ENCODE measurements around the gene ASB18.

ASB18 gene

DNA sequence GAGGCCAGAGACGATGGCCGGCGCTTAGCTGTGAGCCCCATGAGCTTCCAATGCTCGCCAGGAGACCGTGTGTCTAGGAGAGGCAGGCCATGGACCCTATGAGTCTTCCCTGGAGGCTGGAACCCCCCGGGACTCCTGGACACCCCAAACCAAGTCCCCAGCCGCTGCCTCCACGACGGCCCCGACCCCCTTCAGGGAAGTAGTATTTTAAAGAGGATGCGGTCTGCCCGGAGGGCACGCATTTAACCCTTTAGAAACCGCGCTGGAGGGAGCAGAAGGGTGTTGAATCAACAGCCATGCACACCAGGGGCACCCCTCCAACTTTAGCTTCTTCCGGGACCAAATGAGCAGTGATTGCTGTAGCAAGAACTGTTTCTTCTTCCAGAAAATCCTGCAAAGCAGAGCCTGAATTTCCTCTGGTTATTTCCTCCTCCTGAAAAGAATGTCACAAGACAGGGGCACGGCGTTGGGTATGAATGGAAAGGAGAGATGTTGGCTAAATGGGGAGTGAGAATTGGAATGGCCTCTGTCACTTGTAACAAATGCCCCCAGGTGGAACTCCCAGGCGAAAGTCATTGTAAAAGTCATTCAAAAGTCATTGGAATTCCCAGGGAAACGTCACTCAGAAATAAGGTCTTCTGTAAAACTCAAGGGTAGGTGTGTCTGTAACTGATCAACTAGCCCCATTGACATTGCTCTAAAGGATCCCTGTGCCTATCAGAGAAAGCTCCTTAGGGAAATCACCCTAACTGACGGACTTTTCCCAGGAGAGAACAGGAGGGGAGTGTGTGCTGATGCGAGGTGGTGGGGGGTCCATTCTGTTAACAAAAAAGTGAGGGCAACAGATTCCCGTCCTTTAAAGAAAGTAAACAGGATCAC is 90.2 kb downstream of the ASB18 start:
- H3K9ac ChIP-seq (ENCODE audit: low read length in 2 of 2) = no peak overlapping the region
- H3K27ac ChIP-seq (ENCODE audit: low read length) = no peak overlapping the region
- H3K27me3 ChIP-seq (ENCODE audit: control insufficient read depth in 1 of 2, insufficient read depth in 2 of 2, low read length in 2 of 2) = peaks cover 81 to 97% of the 10 kb centered on the region in 2 donors
- peaks cover 19% of the 10 kb centered on the region for H3K4me1 ChIP-seq (ENCODE audit: control insufficient read depth, insufficient read depth, low read length)
- H3K36me3 ChIP-seq (ENCODE audit: control insufficient read depth in 2 of 2, insufficient read depth in 2 of 2, low read length in 2 of 2) = no peaks in the 10 kb centered on the region
- H3K4me3 ChIP-seq (ENCODE audit: low read length in 2 of 2) = no peak overlapping the region
- H3K9me3 ChIP-seq (ENCODE audit: control insufficient read depth in 2 of 2, low read length in 2 of 2) = no peaks in the 10 kb centered on the region

DNA sequence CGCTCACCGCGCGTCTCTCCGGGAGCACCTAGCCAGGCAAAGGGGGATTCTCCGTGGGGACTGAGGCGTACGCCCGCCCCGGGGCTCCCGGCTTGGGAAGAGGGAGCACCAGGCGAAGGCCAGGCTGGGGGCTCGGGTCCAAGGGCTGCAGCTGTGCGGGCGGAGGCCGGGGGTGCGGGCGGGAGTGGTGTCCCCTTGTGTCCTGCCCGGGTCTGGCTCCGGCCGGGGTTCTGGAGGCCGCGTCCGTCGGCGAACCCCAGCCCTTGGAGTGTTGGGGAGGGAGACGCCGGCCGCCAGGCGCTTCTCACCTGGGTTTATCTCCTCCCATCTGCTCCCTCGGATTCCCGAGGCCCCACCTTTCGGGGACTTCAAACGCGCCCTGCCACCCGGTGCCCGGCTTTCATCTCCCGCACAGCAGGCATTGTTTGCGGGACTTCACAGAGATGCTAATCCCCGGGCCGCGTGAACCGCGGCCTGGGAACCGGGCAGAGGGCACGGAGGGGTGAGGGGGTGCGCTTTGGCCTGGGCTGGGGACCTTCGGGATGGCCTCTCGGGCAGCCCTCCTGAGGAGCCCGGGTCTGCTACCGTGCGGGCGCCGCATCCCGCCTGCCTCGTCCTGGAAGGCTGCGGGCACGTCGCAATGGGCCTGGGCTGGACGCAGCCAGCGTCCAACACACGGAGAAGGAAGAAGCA is 91.0 kb downstream of the ASB18 start:
- H3K27ac ChIP-seq (ENCODE audit: low read length) = no peak overlapping the region
- peaks cover 18% of the 10 kb centered on the region for H3K4me1 ChIP-seq (ENCODE audit: control insufficient read depth, insufficient read depth, low read length)
- H3K9ac ChIP-seq (ENCODE audit: low read length in 2 of 2) = no peak overlapping the region
- no peaks in the 10 kb centered on the region for H3K36me3 ChIP-seq (ENCODE audit: control insufficient read depth in 2 of 2, insufficient read depth in 2 of 2, low read length in 2 of 2)
- no peaks in the 10 kb centered on the region for H3K9me3 ChIP-seq (ENCODE audit: control insufficient read depth in 2 of 2, low read length in 2 of 2)
- H3K27me3 ChIP-seq (ENCODE audit: control insufficient read depth in 1 of 2, insufficient read depth in 2 of 2, low read length in 2 of 2) = peaks cover 79 to 97% of the 10 kb centered on the region in 2 donors
- H3K4me3 ChIP-seq (ENCODE audit: low read length in 2 of 2) = no peak overlapping the region

DNA sequence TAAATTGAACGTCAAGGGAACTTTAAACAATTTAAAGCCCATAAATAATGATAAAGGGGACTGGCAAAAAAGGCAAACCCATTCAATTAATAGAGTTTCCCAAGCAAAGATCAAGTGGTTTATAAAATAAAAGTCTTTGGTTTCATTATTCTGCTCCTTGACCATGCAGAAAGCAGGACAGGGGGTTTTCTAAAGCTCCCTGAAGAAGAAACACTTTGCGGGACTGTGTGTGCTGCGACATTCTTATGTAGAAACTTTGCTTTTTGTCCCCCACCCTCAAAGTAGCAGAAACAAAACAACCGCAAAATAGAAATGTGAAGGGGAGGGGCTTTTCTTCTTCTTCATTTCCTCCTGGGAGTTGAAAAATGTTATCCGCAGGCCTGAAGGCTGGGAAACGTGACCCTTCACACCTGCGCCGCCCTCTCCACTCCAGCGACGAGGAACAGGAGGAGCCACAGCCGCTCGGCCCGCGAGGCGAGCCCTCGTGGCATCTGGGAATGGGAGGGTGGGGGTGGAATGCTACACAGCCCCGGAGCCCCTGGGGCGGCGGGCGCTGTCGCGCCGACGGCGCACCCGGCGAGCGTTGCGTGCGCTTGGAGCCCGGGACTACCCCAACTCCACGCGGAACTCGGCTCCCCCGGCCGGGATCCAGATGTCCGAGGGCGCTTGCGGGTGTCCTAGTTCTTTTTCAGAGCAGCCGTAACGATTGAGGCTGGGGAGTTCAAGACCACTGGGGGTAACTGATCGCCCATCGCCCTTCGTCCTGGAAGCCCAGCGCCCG is 91.8 kb downstream of the ASB18 start:
- peaks cover 18% of the 10 kb centered on the region for H3K4me1 ChIP-seq (ENCODE audit: control insufficient read depth, insufficient read depth, low read length)
- H3K9ac ChIP-seq (ENCODE audit: low read length in 2 of 2) = no peak overlapping the region
- H3K9me3 ChIP-seq (ENCODE audit: control insufficient read depth in 2 of 2, low read length in 2 of 2) = no peaks in the 10 kb centered on the region
- no peaks in the 10 kb centered on the region for H3K36me3 ChIP-seq (ENCODE audit: control insufficient read depth in 2 of 2, insufficient read depth in 2 of 2, low read length in 2 of 2)
- H3K4me3 ChIP-seq (ENCODE audit: low read length in 2 of 2) = no peak overlapping the region
- no peak overlapping the region for H3K27ac ChIP-seq (ENCODE audit: low read length)
- H3K27me3 ChIP-seq (ENCODE audit: control insufficient read depth in 1 of 2, insufficient read depth in 2 of 2, low read length in 2 of 2) = peaks cover 74 to 97% of the 10 kb centered on the region in 2 donors

DNA sequence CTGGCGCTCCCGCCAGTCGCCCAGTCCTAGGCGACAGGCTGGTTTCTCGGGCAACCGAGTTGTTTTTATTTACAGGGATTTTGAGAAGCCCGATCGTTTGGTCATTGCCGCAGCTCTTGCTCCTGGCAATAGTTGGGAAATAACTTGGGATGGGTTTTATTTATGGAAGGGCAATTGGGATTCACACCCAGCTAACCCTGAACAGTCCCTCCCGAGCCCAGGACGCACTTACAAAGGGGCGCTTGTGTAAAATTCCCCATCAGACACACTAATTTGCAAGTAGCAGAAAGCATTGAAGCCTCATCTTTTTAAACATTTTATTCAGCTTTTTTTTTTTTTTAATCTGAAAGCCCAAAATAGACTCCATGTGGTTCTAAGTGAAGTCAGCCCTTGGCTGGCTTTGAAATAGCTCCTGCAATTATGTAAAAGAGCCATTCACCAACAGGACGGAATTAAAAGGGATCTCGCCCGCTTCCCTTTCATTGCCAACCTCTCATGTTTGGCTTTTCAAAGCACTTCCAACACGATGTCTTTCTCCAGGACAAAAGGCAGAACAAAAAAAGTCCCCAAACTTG is 92.4 kb downstream of the ASB18 start:
- no peak overlapping the region for H3K9ac ChIP-seq (ENCODE audit: low read length in 2 of 2)
- no peak overlapping the region for H3K4me3 ChIP-seq (ENCODE audit: low read length in 2 of 2)
- H3K27me3 ChIP-seq (ENCODE audit: control insufficient read depth in 1 of 2, insufficient read depth in 2 of 2, low read length in 2 of 2) = peaks cover 72 to 97% of the 10 kb centered on the region in 2 donors
- H3K36me3 ChIP-seq (ENCODE audit: control insufficient read depth in 2 of 2, insufficient read depth in 2 of 2, low read length in 2 of 2) = no peaks in the 10 kb centered on the region
- no peak overlapping the region for H3K27ac ChIP-seq (ENCODE audit: low read length)
- no peaks in the 10 kb centered on the region for H3K9me3 ChIP-seq (ENCODE audit: control insufficient read depth in 2 of 2, low read length in 2 of 2)
- peaks cover 24% of the 10 kb centered on the region for H3K4me1 ChIP-seq (ENCODE audit: control insufficient read depth, insufficient read depth, low read length)

DNA sequence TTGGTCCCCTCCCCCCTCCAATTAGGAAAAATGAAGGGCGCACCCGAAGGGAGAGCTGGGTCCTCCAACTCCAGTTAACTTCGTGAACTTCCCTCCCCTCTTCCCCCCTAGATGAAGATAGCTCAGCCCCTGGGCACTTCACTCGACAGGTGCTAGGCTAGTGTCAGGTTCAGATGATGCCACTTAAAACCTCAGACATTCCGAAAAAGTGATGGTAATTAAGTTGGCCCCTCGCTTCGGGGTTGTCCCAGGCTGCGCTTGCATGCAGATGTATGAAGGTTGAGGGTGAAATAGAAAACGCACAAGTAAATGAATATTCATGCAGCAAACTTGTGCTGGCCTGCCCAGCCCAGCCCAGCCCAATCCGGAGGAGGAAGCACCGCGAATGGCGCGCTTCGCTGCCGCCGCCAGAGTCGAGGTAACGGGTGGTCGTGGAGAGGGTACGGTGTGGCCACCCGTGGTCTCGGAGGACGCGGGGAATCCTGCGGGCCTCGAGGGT is 93.0 kb downstream of the ASB18 start:
- Histone ChIP-seq H3K27ac (ENCODE audit: low read length) (no peak overlapping the region), H3K9ac (ENCODE audit: low read length in 2 of 2) (no peak overlapping the region), H3K36me3 (ENCODE audit: control insufficient read depth in 2 of 2, insufficient read depth in 2 of 2, low read length in 2 of 2) (no peaks in the 10 kb centered on the region), H3K27me3 (ENCODE audit: control insufficient read depth in 1 of 2, insufficient read depth in 2 of 2, low read length in 2 of 2) (peaks cover 73 to 97% of the 10 kb centered on the region in 2 donors), H3K9me3 (ENCODE audit: control insufficient read depth in 2 of 2, low read length in 2 of 2) (no peaks in the 10 kb centered on the region), H3K4me1 (ENCODE audit: control insufficient read depth, insufficient read depth, low read length) (peaks cover 28% of the 10 kb centered on the region), H3K4me3 (ENCODE audit: low read length in 2 of 2) (no peak overlapping the region)

DNA sequence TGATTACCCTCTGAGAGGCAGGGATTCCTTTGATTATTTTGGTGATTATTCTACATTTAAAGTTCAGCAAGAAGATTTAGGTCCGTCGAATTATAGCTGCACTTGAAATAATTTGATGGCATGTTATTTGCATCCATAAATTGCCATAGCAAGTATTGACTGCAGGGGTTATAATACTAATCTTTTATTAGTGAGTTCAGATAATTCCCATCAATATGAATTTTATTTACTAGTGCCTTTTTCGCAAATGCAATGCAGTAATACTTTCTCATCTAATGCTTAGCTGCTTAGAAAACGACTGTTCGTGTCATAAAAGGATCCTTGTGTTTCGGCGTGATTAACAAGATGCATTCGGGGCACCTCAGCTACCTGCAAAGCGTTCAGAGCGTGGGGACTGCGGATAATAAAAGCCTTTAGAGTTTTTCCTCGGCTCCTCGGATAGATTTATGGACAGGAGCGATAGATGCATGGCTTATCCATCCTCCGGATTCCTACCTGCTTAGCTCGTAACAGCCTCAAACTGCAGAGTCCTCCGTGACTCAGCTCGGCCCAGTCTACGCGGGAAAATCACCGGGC is 93.5 kb downstream of the ASB18 start:
- Histone ChIP-seq H3K27me3 (ENCODE audit: control insufficient read depth in 1 of 2, insufficient read depth in 2 of 2, low read length in 2 of 2) (peaks cover 75 to 99% of the 10 kb centered on the region in 2 donors), H3K4me1 (ENCODE audit: control insufficient read depth, insufficient read depth, low read length) (peaks cover 33% of the 10 kb centered on the region)

DNA sequence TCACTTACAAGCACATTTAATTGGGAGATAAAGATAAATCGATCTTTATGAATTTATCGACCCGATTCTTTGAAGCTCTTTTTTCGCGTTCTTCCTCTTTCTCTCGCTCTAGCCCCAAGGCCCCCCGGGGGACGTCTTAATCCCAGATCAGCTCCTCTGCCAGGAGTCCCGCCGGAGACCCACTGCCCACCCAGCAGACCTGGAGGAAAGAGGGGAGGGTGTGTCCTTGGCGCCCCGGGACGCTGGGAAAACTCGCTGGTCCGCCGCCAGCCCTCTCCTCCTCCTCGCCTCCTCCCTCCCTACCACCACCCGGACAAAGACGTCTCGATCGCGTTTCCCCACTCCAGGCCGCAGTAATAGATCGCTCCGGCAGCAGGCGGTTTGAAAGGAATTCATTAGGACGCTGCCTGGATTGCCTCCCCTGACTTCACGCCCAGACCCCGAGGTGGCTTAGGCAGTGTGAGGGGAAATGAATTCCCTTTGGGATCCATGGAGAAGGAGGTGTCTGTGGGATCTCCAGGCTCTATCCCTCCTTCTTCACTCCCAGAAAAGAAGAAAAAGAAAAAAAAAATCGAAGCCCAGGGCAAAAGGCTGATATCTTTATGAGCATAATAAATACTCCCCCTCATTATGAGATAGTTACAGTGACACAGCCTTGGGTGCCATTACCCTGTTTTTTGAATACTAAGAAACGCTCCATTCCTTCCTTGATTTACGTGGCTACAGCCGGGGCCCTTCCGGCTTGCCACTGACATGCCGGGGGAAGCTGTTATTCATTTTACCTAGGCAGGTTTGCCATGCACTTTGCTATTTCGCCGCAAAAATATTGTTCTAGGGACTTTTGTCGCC is 94.2 kb downstream of the ASB18 start:
- H3K9me3 ChIP-seq (ENCODE audit: control insufficient read depth in 2 of 2, low read length in 2 of 2) = no peaks in the 10 kb centered on the region
- H3K4me1 ChIP-seq (ENCODE audit: control insufficient read depth, insufficient read depth, low read length) = peaks cover 34% of the 10 kb centered on the region
- peaks cover 75 to 100% of the 10 kb centered on the region in 2 donors for H3K27me3 ChIP-seq (ENCODE audit: control insufficient read depth in 1 of 2, insufficient read depth in 2 of 2, low read length in 2 of 2)
- H3K9ac ChIP-seq (ENCODE audit: low read length in 2 of 2) = no peak overlapping the region
- H3K36me3 ChIP-seq (ENCODE audit: control insufficient read depth in 2 of 2, insufficient read depth in 2 of 2, low read length in 2 of 2) = no peaks in the 10 kb centered on the region
- no peak overlapping the region for H3K27ac ChIP-seq (ENCODE audit: low read length)
- H3K4me3 ChIP-seq (ENCODE audit: low read length in 2 of 2) = no peak overlapping the region

More for the DNA sequence above, 93.5 kb downstream of the ASB18 start:
- Histone ChIP-seq H3K36me3 (ENCODE audit: control insufficient read depth in 2 of 2, insufficient read depth in 2 of 2, low read length in 2 of 2) (no peaks in the 10 kb centered on the region), H3K9ac (ENCODE audit: low read length in 2 of 2) (no peak overlapping the region), H3K9me3 (ENCODE audit: control insufficient read depth in 2 of 2, low read length in 2 of 2) (no peaks in the 10 kb centered on the region), H3K27ac (ENCODE audit: low read length) (no peak overlapping the region), H3K4me3 (ENCODE audit: low read length in 2 of 2) (no peak overlapping the region)

DNA sequence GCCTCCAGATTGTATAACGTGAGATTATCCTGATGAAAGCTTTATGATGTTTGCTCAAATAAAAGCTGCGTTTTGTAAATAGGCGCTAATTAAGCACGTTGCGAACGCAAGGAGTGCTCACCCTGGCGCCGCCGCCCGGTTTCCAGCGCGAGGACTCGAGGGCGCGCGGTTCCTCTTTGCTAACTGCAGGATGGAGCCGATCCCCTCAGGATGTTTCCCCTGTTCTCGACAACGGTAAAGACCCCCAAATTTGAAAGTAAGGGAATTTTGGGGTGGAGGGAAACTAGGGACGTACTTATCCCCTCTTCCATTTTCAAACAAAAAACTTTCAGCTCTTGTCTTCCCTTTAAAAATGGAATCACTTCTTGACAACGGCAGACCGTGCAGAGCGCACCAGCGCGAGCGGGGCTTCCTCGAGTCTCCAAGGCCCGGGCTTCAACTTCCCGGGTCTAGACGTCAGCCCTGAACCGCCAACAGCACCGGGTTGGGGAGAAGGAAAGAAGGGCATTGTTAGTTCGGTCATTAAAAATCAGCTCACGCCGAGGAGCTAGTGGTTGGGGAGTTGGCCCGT is 95.0 kb downstream of the ASB18 start:
- H3K36me3 ChIP-seq (ENCODE audit: control insufficient read depth in 2 of 2, insufficient read depth in 2 of 2, low read length in 2 of 2) = no peaks in the 10 kb centered on the region
- H3K27me3 ChIP-seq (ENCODE audit: control insufficient read depth in 1 of 2, insufficient read depth in 2 of 2, low read length in 2 of 2) = peaks cover 74 to 100% of the 10 kb centered on the region in 2 donors
- no peak overlapping the region for H3K27ac ChIP-seq (ENCODE audit: low read length)
- no peak overlapping the region for H3K9ac ChIP-seq (ENCODE audit: low read length in 2 of 2)
- peaks cover 41% of the 10 kb centered on the region for H3K4me1 ChIP-seq (ENCODE audit: control insufficient read depth, insufficient read depth, low read length)
- H3K4me3 ChIP-seq (ENCODE audit: low read length in 2 of 2) = no peak overlapping the region
- H3K9me3 ChIP-seq (ENCODE audit: control insufficient read depth in 2 of 2, low read length in 2 of 2) = no peaks in the 10 kb centered on the region

Data from stomach smooth muscle (tissue), 2 donors.